ENCODE data around the gene CAPN2. TPM values are rescaled to one million over a fixed set of nuclear protein-coding genes. Genes with fewer than 3 reads are reported as not detected.
A peak's percentile ranks its signal among the peaks of the same experiment; 100 is the strongest.

Gene CAPN2
- total RNA-seq, 1 donor from 2014 or later, result 151 TPM

DNA sequence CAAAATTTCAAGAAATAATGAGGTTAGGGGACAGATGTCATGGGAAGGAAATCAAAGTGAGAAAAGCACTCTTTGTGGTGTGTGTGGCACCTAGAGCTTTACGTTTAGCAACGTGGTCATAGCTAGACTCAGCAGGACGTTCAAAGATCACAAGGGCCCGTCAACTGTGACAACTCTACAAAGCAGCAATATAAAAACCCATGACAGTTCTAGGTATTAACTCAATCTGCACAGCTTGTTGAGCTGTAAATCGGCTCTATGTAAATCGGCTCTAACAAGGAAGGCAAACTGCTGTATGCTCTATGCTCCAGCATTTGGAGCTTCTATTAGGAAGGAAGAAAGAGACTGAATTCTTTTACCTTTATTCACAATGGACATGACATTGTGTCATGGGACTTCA, 68.6 kb downstream of the CAPN2 start:
- H3K9me3 Mint-ChIP-seq, result no peaks in the 10 kb centered on the region
- no peak for DNase-seq (ENCODE audit: low spot score in 2 of 2, unreplicated experiment in 2 of 2)
- TF ChIP-seq, protein P1, sequence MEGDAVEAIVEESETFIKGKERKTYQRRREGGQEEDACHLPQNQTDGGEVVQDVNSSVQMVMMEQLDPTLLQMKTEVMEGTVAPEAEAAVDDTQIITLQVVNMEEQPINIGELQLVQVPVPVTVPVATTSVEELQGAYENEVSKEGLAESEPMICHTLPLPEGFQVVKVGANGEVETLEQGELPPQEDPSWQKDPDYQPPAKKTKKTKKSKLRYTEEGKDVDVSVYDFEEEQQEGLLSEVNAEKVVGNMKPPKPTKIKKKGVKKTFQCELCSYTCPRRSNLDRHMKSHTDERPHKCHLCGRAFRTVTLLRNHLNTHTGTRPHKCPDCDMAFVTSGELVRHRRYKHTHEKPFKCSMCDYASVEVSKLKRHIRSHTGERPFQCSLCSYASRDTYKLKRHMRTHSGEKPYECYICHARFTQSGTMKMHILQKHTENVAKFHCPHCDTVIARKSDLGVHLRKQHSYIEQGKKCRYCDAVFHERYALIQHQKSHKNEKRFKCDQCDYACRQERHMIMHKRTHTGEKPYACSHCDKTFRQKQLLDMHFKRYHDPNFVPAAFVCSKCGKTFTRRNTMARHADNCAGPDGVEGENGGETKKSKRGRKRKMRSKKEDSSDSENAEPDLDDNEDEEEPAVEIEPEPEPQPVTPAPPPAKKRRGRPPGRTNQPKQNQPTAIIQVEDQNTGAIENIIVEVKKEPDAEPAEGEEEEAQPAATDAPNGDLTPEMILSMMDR (IDR thresholded peaks at IDR 0.05; ENCODE audit: unreplicated experiment), result no peak
- H3K4me3 Mint-ChIP-seq, result no peak overlapping the region
- H3K36me3 Mint-ChIP-seq, result peaks cover 54% of the 10 kb centered on the region
- H3K27me3 Mint-ChIP-seq (ENCODE audit: low read depth), result no peaks in the 10 kb centered on the region
- H3K27ac Mint-ChIP-seq, result no peak overlapping the region
- peaks cover 13% of the 10 kb centered on the region for H3K4me1 Mint-ChIP-seq

DNA sequence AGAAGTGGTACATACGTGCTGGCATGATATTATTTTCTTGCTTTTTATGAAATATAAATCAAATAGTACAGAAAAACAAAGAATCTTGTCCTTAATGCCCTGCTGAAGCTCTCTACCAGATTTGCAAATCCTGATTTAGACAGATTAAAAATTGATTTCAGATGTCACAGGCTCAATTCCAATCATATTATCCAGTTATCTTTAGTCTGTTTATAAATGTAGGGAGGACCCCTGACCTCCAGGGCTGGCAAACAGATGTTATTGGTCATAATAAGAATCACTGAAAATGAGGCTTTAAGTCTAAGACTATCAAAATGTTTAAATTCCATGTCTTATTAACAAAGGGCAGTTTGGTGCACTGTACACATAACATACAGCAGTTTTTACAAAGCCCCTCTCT, 71.3 kb downstream of the CAPN2 start:
- H3K27me3 Mint-ChIP-seq (ENCODE audit: low read depth), result no peaks in the 10 kb centered on the region

DNA sequence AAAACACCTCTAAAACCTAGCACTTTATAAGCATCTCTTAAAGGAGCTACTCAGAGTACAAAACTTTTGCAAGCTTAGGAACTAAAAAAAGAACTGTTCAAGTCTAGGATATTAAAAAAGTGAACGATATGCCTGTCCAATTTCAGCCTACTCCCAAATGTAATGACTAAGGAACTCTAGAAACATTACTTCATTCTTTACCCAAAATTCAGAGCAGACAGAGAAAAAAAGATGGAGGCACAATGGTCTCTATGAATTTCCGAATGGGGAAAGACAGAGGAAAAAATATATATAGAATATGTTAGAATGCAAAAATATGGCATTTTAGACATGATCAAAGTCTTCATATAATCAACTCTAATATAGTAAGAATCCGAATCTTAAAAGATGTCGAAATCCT, 72.2 kb downstream of the CAPN2 start:
- H3K27ac Mint-ChIP-seq, result peak overlapping the region; percentile 65
- no peaks in the 10 kb centered on the region for H3K9me3 Mint-ChIP-seq
- no peaks in the 10 kb centered on the region for H3K27me3 Mint-ChIP-seq (ENCODE audit: low read depth)
- peaks cover 8% of the 10 kb centered on the region for H3K4me1 Mint-ChIP-seq
- no peak overlapping the region for H3K4me3 Mint-ChIP-seq
- TF ChIP-seq, protein P1 (IDR thresholded peaks at IDR 0.05; ENCODE audit: unreplicated experiment), result no peak
- no peak for DNase-seq (ENCODE audit: low spot score in 2 of 2, unreplicated experiment in 2 of 2)
- peaks cover 45% of the 10 kb centered on the region for H3K36me3 Mint-ChIP-seq

More for the DNA sequence above, 71.3 kb downstream of the CAPN2 start:
- Mint-ChIP-seq H3K9me3 (no peaks in the 10 kb centered on the region), H3K4me1 (peaks cover 8% of the 10 kb centered on the region), H3K36me3 (peaks cover 48% of the 10 kb centered on the region), H3K4me3 (no peak overlapping the region), H3K27ac (no peak overlapping the region)
- DNase-seq (ENCODE audit: low spot score in 2 of 2, unreplicated experiment in 2 of 2), result no peak
- TF ChIP-seq, protein P1 (IDR thresholded peaks at IDR 0.05; ENCODE audit: unreplicated experiment), result no peak

DNA sequence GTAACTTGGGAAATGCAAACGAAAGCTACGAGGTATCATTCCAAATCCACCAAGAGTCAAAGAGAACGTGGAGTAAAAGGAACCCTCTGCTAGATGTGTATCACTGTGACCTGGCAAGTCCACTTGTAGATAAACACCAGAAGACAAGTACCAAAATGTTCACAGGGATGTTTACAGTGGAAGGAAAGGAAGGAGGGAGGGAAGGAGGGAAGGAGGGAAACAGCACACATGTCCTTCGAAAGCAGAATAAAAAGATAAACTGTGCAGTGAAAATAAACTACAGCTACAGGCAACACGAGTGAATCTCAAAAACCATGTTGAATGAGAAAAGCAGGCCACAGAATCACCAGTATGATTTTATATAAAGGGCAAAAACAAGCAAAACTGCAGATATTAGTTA, 73.5 kb downstream of the CAPN2 start:
- Mint-ChIP-seq H3K27me3 (ENCODE audit: low read depth) (no peaks in the 10 kb centered on the region), H3K4me3 (no peak overlapping the region), H3K27ac (peak overlapping the region; percentile 6), H3K9me3 (no peaks in the 10 kb centered on the region), H3K4me1 (peaks cover 8% of the 10 kb centered on the region), H3K36me3 (peaks cover 40% of the 10 kb centered on the region)
- TF ChIP-seq, protein P1 (IDR thresholded peaks at IDR 0.05; ENCODE audit: unreplicated experiment), result no peak
- DNase-seq (ENCODE audit: low spot score in 2 of 2, unreplicated experiment in 2 of 2), result no peak

- Mint-ChIP-seq H3K27me3 (ENCODE audit: low read depth) (no peaks in the 10 kb centered on the region), H3K27ac (no peak overlapping the region), H3K9me3 (no peaks in the 10 kb centered on the region), H3K4me1 (peaks cover 16% of the 10 kb centered on the region), H3K36me3 (peaks cover 39% of the 10 kb centered on the region), H3K4me3 (no peak overlapping the region)
- TF ChIP-seq, protein P1 (IDR thresholded peaks at IDR 0.05; ENCODE audit: unreplicated experiment), result no peak
- DNase-seq (ENCODE audit: low spot score in 2 of 2, unreplicated experiment in 2 of 2), result no peak
Observed at GRCh38 chr1:223788746-223789415, 76.5 kb downstream of the CAPN2 start.

Measured in mesothelial cell of epicardium (in vitro differentiated cells).